GM21576 (cell line): ENCODE results near the gene TCIRG1.
"Not testable (repeated sequence)": the region's sequence is repeated elsewhere in the genome, so short reads cannot be mapped to it uniquely, and the experiment has no call there.

ENCODE experiments used
- ATAC-seq: cut with Tn5 transposase; IDR thresholded peaks from one replicate; pipeline ENCODE4 v1.9.1; 2021; ENCODE audit warnings: mild to moderate bottlenecking, moderate library complexity; ENCODE audit not compliant: unreplicated experiment

TCIRG1 gene, protein sequence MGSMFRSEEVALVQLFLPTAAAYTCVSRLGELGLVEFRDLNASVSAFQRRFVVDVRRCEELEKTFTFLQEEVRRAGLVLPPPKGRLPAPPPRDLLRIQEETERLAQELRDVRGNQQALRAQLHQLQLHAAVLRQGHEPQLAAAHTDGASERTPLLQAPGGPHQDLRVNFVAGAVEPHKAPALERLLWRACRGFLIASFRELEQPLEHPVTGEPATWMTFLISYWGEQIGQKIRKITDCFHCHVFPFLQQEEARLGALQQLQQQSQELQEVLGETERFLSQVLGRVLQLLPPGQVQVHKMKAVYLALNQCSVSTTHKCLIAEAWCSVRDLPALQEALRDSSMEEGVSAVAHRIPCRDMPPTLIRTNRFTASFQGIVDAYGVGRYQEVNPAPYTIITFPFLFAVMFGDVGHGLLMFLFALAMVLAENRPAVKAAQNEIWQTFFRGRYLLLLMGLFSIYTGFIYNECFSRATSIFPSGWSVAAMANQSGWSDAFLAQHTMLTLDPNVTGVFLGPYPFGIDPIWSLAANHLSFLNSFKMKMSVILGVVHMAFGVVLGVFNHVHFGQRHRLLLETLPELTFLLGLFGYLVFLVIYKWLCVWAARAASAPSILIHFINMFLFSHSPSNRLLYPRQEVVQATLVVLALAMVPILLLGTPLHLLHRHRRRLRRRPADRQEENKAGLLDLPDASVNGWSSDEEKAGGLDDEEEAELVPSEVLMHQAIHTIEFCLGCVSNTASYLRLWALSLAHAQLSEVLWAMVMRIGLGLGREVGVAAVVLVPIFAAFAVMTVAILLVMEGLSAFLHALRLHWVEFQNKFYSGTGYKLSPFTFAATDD

DNA sequence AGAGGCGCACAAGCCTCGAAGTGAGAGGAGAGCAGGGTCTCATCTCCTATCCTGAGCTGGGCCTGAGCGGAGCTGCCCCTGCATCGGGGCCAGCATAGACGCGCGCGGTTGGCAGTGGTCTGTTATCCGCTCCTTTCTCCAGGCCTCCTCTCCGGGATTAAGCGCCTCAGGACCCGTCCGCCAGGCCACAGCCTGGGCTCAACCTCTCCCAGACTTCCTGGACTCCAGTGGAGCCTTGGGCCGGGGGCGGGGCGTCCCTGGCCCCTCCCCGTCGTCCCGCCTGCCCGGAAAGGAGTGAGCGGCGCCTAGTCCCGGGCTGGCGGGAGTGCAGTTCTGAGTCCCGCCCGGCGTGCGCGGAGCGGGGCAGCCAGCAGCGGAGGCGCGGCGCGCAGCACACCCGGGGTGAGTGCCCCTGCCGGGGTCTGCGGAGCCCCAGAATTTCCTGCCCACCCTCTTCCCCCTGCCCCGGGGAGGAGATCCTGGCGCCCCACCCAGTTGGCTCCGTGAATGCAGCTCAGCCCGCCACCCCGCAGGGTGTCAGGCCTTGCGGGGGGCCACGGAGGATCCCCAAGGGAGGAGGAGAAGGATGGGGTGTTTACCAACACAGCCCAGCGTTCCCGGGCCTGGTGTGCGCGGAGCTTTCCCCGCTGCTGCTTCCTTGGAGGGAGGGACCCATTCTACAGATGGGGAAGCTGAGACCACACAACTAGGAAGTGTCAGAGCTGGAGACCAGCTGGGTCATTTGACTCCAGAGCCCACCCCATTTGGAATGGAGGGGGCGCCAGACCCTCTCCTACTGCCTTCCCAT lies at the start of gene TCIRG1:
Gene TCIRG1 (plus strand): TSS at position 308 of the 808 bp plus-strand sequence. CDS start 2,247 bp downstream, outside the sequence.
- ATAC-seq, result no peak

DNA sequence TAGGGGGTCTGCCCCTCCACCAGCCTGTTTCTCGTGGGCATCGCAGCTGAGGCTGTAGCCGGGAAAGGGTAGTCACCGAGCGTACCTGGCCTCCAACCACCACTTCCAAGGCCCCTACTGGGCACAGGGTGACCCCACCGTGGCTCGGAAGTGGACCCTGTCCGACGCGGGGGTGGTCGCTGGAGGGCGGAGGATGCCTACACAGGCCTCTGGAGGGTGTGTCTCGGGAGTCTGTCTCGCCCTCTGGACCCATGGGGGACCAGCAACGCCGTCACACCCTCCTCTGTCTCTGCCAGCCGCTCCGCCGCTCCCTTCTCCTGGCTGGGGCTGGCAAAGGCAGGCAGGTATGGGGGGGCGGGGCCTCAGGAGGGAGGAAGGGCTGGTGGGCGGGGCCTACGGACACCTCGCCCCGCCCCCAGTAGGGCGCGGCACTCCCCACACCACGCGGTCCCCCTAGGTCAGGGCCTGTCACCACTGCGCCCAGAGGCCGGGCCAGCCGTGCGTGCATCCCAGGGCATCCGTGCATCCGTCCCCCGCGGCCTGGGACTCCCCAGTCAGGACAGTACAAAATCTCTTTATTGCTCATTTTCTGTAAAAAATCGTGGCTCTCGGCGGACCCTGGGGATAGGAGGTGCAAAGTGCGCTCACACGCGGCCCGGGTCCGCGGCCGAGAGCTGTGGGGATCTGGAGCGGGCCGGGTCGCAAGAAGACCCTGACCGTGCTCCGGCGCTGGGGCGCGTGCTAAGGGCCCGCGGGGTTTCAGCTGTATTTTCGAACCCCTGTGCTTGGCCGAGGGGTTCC lies 48.1 kb upstream of the TCIRG1 start:
- not testable (repeated sequence) for ATAC-seq

DNA sequence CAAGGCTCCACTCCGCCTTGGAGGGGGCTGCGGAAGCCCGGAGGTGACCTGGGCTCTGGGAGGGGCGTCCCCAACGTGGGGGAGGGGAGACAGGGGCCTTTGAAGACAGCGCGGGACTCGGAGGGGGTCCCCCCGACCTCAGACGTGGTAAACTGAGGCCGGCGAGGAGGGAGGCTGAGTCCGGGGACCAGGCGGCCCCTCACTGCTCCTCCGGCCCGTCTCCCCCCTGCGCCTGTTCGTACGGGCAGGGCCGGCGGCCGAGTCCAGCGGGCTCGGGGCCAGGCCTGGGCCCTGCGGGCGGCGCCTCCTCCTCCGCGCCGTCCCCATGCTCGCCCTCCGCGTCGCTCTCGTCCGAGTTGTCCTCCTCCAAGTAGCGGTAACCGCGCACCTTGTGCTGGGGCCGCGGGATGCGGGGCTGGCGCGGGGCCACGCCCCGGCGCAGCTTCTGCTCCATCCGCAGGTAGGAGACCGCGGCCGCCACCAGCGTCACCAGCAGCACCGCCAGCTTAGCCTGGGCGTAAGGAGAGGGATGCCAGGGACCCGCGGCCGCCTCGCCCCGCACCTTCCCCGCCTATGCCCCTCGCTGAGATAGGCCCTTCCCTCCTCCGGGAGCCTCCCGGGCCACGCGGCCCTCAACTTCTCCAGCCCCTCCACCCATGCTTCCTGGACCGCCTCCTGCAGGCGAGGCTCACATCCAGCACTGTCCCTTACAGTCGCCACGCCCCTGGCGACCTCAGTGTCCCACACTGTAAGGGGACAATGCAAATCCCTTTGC lies 47.3 kb upstream of the TCIRG1 start:
- not testable (repeated sequence) for ATAC-seq

DNA sequence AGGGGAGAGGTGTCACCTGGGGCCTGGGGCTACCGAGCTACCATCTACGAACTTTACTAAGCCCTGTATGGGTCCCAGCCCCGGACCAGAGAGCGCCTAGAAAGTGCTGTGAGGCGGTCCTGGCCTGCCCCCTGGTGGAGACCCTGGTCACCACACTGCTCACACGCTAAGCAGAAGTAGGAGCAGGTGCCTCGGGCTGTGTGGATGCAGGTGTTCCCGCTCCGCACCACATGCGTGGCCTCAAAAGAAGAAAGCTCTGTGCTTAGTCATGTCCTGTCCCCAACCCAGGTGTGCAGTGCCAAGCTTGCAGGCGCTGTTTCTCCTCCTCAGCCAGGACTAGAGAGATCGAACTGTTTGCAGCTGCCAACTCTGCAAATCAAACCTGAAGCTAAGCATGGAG lies 45.0 kb upstream of the TCIRG1 start:
- not testable (repeated sequence) for ATAC-seq

DNA sequence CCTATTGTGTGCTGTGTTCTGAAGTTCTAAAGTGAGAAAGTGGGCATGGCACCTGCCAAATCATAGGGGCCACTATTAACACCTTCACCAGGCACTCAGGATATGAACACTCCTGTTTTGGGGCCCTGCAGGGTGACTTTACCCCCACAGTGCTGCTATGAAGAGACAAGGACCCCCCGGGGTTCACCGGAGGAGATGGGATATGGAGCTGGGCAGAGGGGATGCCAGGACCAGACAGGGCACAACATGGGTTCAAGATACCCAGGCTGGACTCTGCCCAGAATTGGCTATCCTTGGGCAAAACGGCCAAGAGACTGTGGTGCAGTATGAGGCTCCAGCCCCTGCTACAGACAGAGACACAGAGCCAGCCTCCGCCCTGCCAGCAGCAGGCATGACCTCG lies 44.4 kb upstream of the TCIRG1 start:
- not testable (repeated sequence) for ATAC-seq

DNA sequence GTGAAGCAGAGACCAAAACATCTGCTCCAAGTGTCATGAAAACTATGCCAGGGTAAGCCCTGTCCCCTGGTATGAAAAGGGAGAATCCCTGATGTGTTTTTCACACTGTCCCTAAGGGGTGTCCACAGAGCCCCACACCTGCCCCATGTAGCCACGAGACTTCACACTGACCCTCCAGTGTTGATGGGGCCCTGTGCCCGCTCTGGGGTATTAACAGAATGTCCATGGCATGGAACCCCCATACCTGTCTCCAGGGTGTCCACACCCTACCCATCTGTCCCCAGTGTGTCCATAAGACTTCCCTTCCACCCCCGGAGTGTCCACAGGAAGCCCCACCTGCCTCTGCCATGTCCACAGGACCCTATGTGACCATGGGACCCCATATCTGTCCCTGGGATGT lies 43.7 kb upstream of the TCIRG1 start:
- ATAC-seq, result not testable (repeated sequence)

DNA sequence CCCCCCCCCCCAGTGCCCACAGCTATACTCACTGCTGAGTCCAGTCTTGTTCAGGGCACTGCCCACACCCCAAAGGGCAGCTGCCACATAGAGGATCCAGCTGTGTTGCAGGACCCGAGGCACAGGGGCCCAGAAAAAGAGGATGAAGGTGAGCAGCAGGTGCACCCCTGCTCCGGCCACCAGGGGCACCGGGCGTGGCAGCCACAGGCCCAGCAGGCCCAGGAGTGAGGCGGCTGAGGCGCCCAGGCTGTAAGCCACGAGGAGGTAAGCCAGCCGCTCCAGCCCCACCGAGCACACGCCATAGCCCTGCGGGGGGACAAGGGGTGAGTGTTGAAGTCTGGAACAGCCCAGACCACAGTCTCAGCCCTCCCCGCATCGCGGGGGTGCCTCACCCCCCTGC lies 43.2 kb upstream of the TCIRG1 start:
- ATAC-seq, result not testable (repeated sequence)

DNA sequence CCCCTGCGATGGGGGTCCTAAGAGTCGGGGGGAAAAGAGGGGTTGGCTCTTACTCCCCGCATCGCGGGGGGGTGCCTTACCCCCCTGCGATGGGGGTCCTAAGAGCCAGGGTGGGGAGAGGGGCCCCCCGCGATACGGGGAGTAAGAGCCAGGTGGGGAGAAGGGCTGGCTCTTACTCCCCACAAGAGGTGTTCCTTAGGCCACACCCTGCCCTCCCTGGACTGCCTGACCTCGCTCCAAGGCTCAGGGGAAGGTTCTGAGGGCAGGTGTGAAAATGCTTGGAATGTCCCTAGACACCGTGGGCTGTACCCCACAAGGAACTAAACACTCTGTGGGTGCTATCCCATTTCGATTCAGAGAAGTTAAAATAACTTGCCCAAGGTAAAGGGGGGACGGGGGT lies 42.8 kb upstream of the TCIRG1 start:
- ATAC-seq, result no peak

DNA sequence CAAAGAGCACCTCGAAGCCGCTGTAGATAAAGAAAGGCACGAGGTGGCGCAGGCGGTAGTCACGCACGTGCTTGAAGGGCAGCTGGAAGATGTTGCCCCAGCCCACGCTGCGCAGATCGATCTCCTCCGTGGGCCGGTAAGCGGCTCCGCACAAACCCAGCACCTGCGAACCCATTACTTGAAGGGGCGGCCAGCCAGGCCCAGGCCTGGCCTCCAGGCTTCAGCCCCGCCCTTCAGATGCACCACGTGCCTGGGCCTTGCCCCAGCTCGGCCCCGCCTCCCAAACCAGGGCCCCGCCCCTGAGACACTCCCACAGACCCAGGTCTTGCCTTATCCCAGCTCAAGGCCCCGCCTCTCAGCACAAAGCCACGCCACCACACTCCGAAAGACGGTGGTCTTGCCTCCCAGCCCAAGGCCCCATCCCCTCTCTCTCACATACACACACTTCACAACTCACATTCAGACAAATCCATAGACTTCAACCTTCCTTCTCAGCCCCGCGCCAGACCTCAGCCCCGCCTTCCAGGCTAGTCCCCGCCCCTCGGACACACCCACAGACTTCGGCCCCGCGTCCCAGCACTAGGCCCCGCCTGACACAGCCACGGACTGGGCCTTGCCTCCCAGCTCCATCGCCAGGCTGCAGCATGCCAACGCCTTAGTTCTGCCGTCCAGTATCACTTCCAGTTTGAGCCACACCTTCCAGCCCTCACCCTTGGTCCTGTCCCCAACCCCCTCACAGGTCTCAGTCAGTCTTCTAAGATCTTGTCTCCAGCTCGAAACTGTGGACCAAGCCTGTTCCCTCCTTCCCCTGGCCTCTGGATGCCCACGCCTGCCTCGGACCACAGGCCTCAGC lies 42.0 kb upstream of the TCIRG1 start:
- no peak for ATAC-seq

DNA sequence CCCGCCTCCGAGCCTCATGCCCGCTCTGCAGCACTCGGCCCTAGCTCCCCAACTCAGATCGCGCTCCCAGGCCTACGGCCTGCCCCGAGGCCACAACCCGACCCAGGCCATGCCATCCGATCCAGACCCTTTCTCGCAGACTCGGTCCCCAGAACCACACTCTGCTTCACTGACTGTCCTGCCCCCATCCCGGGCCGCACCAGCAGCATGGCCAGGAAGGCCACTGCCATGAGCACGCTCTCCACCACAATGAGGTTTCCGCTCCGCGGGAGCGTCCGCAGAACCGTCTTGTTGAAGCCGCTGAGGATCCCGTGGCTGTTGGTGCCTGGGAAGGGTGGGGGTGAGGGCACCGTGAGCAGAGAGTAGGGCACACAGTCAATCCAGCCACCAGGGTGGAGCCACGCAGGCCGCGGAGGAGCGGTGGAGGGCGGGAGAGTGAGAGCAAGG lies 41.3 kb upstream of the TCIRG1 start:
- no peak for ATAC-seq

DNA sequence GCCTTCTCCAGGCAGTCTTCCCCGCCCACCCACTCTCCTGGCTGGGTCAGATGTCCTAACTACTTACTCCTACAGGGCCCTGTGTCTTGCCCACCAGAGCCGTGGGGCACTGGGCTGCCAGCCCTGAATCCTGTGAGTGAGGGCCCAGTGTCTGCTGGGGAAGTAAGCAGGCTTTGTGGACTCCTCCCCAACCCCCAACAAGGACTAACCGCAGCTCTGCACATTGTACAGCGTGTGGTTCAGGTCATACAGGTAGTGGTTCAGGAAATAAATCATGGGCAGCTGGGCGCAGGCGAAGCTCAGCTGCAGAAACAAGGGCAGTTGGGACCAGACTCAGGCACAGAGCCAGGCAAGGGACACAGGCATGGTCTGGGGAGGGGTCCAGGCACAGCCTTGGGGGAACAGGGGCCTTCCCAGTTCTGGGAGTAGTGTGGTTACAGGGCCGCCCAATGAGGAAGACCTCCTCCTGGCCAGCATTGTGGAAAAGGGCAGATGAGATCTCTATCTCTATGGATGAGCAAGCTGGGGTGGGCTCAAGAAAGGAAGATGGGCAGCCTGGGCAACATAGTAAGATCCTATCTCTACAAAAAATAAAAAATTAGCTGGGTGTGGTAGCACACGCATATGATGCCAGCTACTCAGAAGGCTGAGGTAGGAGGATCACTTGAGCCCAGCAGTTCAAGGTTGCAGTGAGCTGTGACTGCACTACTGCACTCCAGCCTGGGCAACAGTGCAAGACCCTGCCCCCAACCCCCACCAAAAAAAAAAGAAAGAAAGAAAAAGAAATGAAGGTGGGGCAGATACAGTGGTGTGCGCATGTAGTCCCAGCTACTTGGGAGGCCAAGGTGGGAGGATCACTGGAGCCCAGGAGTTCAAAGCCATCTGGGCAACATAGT lies 40.4 kb upstream of the TCIRG1 start:
- no peak for ATAC-seq

DNA sequence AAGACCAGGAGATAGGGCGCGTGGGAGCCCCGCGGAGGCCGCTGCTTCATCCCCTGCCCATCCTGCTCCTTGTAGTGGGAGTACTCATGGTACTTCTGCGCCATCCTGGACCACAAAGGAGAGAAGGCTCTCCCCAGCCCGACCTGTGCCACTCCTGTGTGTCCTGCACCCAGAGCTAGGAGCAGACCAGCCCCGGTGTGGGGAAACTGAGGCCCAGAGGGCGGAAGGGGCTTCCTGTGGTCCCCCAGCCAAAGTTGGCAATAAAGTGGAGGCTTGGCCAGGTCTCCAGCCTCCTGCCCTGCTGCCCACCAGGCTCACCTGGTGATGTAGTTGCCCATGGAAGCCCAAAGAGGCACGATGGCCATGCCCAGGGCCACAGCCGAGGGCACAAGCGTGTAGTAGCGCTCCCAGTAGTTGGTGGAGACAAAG lies 39.6 kb upstream of the TCIRG1 start:
- ATAC-seq, result no peak

DNA sequence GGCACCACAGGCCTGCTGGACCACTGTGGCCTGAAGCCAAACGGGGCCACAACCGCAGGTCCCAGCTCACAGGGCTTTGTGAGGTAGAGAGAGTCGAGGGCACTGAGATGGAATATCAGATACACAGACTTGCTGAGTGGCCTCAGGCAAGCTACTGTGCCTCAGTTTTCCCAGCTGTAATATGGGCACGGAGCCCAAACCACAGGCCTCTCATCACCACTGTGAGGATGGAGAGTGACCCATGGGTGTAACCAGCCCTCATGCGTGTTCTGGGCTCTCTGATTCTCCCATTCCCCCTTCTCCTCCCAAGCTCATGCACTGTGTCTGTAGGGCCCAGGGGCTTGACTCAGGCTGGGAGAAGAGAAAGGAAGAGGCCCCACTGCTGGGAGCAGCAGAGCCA lies 39.1 kb upstream of the TCIRG1 start:
- no peak for ATAC-seq

DNA sequence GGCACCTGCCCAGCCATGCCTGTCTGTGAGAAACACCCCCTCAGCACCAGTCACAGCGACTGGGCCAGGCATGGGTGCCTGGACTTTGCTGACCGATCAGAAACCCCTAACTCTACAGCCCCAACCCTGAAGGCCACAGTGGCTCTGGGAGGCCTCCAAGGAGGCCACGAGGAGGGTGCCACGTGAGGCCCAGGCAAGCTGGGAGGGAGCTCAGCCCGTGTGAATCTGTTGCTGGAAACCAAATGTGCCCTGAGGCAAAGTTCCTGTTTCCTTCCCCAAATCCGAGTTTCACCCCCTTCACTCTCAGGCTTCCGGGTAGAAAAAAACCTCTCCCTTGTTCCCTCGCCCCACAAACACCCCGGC lies 36.3 kb upstream of the TCIRG1 start:
- ATAC-seq, result peak; percentile 14

DNA sequence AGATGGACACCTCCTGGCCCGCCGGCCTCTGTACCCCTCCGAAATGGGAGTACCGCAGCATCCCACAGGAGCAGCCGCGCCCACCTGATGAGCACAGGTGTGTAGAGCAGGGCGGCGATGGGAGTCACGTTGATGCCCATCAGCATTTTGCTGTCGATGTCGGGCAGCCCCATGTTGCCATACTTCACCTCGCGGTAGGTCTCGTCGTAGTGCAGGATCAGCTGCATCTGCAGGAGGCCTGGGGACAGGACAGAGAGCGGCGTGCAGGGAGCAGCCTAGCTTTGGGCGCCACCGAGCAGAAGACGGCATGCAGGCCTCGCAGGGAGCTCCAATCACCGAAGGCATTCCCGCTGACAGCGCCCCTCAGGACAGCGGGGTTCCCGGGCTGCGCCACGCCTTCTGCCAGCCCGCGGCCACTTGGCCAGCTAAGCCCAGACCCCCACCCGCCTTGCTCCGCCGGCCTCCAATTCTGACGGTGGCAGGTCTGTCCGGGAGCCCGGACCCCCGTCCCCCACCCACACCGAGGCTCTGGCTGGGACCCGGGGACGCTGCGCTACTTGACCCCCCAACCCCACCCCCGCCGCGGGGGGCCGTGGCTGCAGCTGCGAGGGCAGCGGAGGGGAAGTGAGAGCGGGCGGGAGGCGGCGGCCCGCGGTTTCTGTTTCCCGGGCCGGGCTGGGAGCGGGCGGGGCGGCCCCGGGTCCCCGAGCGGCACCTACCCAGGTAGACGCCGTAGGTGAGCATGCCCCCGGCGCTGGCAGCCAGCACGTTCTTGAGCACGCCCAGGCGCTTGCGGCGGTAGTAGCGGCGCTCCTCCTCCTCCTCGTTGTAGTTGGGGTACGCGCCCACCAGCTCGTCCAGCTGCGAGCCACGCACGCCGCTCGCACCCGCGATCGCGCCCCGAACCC lies 35.6 kb upstream of the TCIRG1 start:
- ATAC-seq, result peak; percentile 41

DNA sequence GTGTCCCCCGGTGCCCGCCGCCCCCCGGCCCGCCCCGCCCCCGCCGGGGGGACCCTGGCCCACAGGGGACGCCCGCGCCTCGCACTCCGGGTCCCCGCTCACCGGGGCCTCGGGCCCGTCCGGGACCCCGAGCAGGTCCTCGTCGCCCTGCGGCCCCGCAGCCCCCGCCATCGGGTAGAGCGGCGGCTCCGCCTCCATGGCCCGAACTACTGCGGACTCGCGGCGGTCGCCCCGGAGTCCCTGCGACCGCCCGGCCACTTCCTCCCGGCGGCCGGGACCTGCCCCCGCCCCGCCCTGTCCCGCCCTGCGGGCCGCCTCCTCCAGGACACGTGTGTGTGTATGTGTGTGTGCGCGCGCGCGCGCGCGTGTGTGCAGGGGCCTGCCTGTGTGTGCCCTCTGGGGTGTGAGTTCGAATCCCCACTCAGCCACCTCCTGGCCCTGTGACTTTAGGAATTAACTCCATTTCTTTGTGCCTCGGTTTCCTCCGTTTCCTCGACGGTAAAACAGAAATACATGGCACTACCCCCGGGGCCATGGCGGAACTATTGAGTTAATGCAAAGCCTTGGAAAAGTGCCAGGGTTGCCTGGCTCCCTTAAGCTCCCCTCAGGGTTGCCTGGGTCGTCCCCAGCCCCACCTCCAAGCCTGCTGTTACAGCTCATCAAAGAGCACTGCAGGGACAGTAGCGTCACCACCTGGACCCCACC lies 34.8 kb upstream of the TCIRG1 start, which contains the start of gene UNC93B1:
Gene UNC93B1 (minus strand): TSS at position 252 of the 705 bp plus-strand sequence. CDS start 54 bp downstream, at position 198.
- ATAC-seq, result peak; percentile 38
